ENCODE results near the gene MTFMT. TPM values are rescaled to one million over a fixed set of nuclear protein-coding genes. Genes with fewer than 3 reads are reported as not detected.
"Not testable (repeated sequence)": the region's sequence is repeated elsewhere in the genome, so short reads cannot be mapped to it uniquely, and the experiment has no call there.

MTFMT gene
- total and polyA plus RNA-seq, 2 of the 13 experiments (the other 11 are each of a cell fraction or from before 2014, with no cell fraction given): 9.9 to 23.2 TPM

DNA sequence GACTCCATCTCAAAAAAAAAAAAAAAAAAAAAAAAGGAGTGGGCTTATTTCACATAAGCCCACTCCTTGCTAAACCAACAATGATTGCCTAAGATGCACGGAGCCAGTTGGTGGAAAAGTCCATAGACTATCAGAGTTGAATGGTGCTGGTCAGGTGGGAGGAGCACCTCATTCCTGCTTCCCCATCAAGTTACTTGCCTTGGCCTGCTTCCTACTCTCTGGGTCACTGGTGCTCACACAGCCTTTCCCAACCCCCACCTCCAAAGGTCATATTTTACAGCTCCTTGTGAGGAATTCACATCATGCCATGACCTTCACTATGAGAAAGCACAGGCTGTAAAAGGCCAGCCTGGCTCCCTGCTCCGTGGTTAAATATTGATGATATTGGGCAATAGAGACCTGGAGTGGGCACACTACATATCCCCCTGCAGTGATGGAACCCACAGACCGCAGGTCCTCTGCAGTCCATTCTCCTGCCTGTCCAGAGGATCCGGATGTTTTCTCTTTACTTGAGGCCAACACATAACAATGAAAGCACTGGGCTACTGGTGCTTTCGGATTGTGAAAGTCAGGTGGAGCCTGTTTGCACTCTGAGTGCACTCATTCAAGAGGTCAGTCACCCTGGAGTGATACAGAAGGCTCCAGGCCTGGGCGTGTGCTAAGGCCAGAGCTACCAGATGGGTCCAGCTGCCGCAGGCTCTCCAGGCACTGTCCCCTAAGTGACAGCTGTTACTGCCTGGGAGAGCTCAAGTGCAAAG, 15.5 kb upstream of the MTFMT start, which contains the start of gene SLC51B (continued):
- TF ChIP-seq, protein P1, sequence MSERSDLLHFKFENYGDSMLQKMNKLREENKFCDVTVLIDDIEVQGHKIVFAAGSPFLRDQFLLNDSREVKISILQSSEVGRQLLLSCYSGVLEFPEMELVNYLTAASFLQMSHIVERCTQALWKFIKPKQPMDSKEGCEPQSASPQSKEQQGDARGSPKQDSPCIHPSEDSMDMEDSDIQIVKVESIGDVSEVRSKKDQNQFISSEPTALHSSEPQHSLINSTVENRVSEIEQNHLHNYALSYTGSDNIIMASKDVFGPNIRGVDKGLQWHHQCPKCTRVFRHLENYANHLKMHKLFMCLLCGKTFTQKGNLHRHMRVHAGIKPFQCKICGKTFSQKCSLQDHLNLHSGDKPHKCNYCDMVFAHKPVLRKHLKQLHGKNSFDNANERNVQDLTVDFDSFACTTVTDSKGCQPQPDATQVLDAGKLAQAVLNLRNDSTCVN (CRISPR knock-in tag; IDR thresholded peaks at IDR 0.05; ENCODE audit: borderline replicate concordance): peak; percentile 55; the same call in 1 of the 2 replicates

DNA sequence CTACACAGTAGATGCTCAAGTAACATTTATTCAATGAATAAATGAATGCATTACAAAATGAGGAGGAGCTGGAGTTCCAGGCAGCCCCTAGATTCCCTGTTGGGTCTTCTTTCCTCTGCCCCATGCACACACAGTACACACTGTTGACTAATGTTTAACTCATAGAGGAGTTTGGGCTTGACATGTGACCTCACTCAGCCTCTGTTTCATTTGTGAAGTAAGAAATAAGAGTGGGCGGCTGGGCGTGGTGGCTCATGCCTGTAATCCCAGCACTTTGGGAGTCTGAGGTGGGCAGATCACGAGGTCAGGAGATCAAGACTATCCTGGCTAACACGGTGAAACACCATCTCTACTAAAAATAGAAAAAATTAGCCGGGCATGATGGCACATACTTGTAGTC, 14.8 kb upstream of the MTFMT start:
- H3K27ac ChIP-seq (ENCODE audit: extremely low read length, insufficient read depth, low read length): peak overlapping the region; percentile 89
- H2AFZ ChIP-seq (ENCODE audit: low read length); in situ Hi-C loops (cut with HindIII; ENCODE audit: extremely low pct_ligation_motif_present, low pct_unique_long_range_greater_than_20kb); H3K27me3 ChIP-seq (ENCODE audit: control insufficient read depth in 1 of 2, insufficient read depth in 2 of 2, low read length in 2 of 2); H3K79me2 ChIP-seq (ENCODE audit: insufficient read depth, low read length); H4K20me1 ChIP-seq (ENCODE audit: insufficient read depth, low read length); H3K36me3 ChIP-seq (replicated peaks in 1 of 2; ENCODE audit: control insufficient read depth in 1 of 2, insufficient read depth in 2 of 2, low read length in 2 of 2); H3K9me3 ChIP-seq (ENCODE audit: low read length); BruUV-seq (replicated peaks); intact Hi-C loops (cut with micrococcal nuclease; ENCODE audit: unreplicated experiment): not testable (repeated sequence)
- peak overlapping the region; percentile 75 for H3K4me2 ChIP-seq (ENCODE audit: low read depth, low read length)
- H3K4me1 ChIP-seq (ENCODE audit: insufficient read depth, low read length): peaks cover 90% of the 10 kb centered on the region
- DNase-seq (ENCODE audit: low spot score) (peak; percentile 95), FAIRE-seq (peak; percentile 57), ATAC-seq (peak; percentile 84)
- ChIA-PET CTCF (ENCODE audit: low intra/inter-chr PET ratio, low total read pairs) (interaction anchor here (1.0 kb wide), 1 partner anchor 10 kb away, joined by 3 read pairs; no protein-coding TSS in a partner anchor), POLR2A (interaction anchor here (0.6 to 2.1 kb wide), 10 partner anchors 10 to 334 kb away, joined by 3 to 8 read pairs (median 5); partner anchors contain the start of genes CLPX, PARP16, PDCD7 and RNU5B-1)
- 2% methylated on average over 5 of the region's 5 CpGs for WGBS (ENCODE audit: low lambda C conversion rate)
- peak overlapping the region in 2 of 3 experiments; percentile 18 to 32; a peak in 3 of 6 replicates for H3K4me3 ChIP-seq (replicated peaks in 1 of 3; ENCODE audit: insufficient read depth in 1 of 3, low read depth in 2 of 3, low read length in 3 of 3)
- peak overlapping the region; percentile 40; the same call in 1 of the 2 replicates for H3K9ac ChIP-seq (ENCODE audit: insufficient read depth, low read depth, low read length)
- 0 out of 2 replicates have a peak, but pooled peaks have one; percentile 10 for TF ChIP-seq HOXA5 (CRISPR knock-in tag; IDR thresholded peaks at IDR 0.05)
- 0 out of 2 replicates have a peak, but pooled peaks have one; percentile 44 for TF ChIP-seq ZNF879 (CRISPR knock-in tag; IDR thresholded peaks at IDR 0.05)
- peak; percentile 29; the same call in 1 of the 2 replicates for TF ChIP-seq SALL1 (CRISPR knock-in tag; IDR thresholded peaks at IDR 0.05)
- peak; percentile 44 for TF ChIP-seq FOSL2 (CRISPR knock-in tag; IDR thresholded peaks at IDR 0.05)
- TF ChIP-seq KDM6A (CRISPR knock-in tag; IDR thresholded peaks at IDR 0.05; ENCODE audit: low read depth): peak; percentile 48; the same call in 1 of the 2 replicates
- peak; percentile 51; the same call in 1 of the 2 replicates for TF ChIP-seq SAP130 (CRISPR knock-in tag; IDR thresholded peaks at IDR 0.05; ENCODE audit: low read depth)
- TF ChIP-seq, protein P2, sequence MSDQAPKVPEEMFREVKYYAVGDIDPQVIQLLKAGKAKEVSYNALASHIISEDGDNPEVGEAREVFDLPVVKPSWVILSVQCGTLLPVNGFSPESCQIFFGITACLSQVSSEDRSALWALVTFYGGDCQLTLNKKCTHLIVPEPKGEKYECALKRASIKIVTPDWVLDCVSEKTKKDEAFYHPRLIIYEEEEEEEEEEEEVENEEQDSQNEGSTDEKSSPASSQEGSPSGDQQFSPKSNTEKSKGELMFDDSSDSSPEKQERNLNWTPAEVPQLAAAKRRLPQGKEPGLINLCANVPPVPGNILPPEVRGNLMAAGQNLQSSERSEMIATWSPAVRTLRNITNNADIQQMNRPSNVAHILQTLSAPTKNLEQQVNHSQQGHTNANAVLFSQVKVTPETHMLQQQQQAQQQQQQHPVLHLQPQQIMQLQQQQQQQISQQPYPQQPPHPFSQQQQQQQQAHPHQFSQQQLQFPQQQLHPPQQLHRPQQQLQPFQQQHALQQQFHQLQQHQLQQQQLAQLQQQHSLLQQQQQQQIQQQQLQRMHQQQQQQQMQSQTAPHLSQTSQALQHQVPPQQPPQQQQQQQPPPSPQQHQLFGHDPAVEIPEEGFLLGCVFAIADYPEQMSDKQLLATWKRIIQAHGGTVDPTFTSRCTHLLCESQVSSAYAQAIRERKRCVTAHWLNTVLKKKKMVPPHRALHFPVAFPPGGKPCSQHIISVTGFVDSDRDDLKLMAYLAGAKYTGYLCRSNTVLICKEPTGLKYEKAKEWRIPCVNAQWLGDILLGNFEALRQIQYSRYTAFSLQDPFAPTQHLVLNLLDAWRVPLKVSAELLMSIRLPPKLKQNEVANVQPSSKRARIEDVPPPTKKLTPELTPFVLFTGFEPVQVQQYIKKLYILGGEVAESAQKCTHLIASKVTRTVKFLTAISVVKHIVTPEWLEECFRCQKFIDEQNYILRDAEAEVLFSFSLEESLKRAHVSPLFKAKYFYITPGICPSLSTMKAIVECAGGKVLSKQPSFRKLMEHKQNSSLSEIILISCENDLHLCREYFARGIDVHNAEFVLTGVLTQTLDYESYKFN (CRISPR knock-in tag; conservative IDR thresholded peaks at IDR 0.05): peak; percentile 64; the same call in 1 of the 2 replicates
- TF ChIP-seq, protein P3, sequence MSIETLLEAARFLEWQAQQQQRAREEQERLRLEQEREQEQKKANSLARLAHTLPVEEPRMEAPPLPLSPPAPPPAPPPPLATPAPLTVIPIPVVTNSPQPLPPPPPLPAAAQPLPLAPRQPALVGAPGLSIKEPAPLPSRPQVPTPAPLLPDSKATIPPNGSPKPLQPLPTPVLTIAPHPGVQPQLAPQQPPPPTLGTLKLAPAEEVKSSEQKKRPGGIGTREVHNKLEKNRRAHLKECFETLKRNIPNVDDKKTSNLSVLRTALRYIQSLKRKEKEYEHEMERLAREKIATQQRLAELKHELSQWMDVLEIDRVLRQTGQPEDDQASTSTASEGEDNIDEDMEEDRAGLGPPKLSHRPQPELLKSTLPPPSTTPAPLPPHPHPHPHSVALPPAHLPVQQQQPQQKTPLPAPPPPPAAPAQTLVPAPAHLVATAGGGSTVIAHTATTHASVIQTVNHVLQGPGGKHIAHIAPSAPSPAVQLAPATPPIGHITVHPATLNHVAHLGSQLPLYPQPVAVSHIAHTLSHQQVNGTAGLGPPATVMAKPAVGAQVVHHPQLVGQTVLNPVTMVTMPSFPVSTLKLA (IDR thresholded peaks at IDR 0.05): peak; percentile 3; the same call in 1 of the 2 replicates
- TF ChIP-seq, protein P4, sequence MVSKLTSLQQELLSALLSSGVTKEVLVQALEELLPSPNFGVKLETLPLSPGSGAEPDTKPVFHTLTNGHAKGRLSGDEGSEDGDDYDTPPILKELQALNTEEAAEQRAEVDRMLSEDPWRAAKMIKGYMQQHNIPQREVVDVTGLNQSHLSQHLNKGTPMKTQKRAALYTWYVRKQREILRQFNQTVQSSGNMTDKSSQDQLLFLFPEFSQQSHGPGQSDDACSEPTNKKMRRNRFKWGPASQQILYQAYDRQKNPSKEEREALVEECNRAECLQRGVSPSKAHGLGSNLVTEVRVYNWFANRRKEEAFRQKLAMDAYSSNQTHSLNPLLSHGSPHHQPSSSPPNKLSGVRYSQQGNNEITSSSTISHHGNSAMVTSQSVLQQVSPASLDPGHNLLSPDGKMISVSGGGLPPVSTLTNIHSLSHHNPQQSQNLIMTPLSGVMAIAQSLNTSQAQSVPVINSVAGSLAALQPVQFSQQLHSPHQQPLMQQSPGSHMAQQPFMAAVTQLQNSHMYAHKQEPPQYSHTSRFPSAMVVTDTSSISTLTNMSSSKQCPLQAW (CRISPR knock-in tag; IDR thresholded peaks at IDR 0.05): peak; percentile 95
- TF ChIP-seq, protein P5, sequence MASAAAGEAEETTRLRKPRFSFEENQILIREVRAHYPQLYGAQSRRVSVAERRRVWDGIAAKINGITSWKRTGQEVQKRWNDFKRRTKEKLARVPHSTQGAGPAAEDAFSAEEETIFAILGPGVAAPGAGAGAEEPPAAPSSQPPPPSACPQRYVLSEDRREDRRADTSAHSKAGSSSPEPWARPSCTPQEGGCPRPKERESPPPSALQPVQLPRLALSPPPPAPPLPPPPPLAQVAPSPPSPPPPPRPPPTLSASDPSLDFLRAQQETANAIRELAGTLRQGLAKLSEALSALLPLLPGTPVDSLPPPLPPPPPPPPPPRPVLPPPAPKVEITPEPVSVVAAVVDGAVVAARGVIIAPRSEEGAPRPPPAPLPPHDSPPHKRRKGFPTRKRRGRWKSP (CRISPR knock-in tag; IDR thresholded peaks at IDR 0.05): 0 out of 2 replicates have a peak, but pooled peaks have one; percentile 3
